Endodermal cell (in vitro differentiated cells): ENCODE results near the gene TARDBP. TPM values are rescaled to one million over a fixed set of nuclear protein-coding genes. Genes with fewer than 3 reads are reported as not detected.
"Not testable (repeated sequence)": the region's sequence is repeated elsewhere in the genome, so short reads cannot be mapped to it uniquely, and the experiment has no call there.

Source experiments
- DNase-seq: peaks from one replicate; pipeline ENCODE4 v3.0.0-alpha.2; 2017
- H3K27ac ChIP-seq: 2 replicates; pipeline ENCODE4 v1.5.1; 2013; ENCODE audit warnings: mild to moderate bottlenecking, low read depth, low read length, moderate library complexity
- H3K27me3 ChIP-seq: 2 replicates; pipeline ENCODE4 v1.6.1; 2013; ENCODE audit warnings: mild to moderate bottlenecking, low read length, moderate library complexity; ENCODE audit not compliant: insufficient read depth, control insufficient read depth, poor library complexity, severe bottlenecking
- H3K36me3 ChIP-seq: 2 replicates; pipeline ENCODE4 v1.7.0; 2013; ENCODE audit warnings: mild to moderate bottlenecking, low read length, moderate library complexity; ENCODE audit not compliant: control insufficient read depth, insufficient read depth
- H3K4me1 ChIP-seq: one replicate; pipeline ENCODE4 v1.7.0; 2013; ENCODE audit warnings: low read length; ENCODE audit not compliant: control insufficient read depth, insufficient read depth
- H3K4me3 ChIP-seq: 2 replicates; pipeline ENCODE4 v1.5.1; 2013; ENCODE audit warnings: mild to moderate bottlenecking, low read length, moderate library complexity
- H3K9ac ChIP-seq: 2 replicates; pipeline ENCODE4 v1.6.1; 2013; ENCODE audit warnings: mild to moderate bottlenecking, low read length, moderate library complexity; ENCODE audit not compliant: poor library complexity, severe bottlenecking; ENCODE audit errors: extremely low read depth
- H3K9me3 ChIP-seq: 2 replicates; pipeline ENCODE4 v1.6.1; 2013; ENCODE audit warnings: mild to moderate bottlenecking, low read length, moderate library complexity; ENCODE audit not compliant: control insufficient read depth
- H3K27ac Mint-ChIP-seq: 2 replicates; pipeline ENCODE4 v1.8.0; 2020; ENCODE audit warnings: mixed read lengths
- H3K27me3 Mint-ChIP-seq: 2 replicates; pipeline ENCODE4 v1.8.0; 2021; ENCODE audit warnings: mild to moderate bottlenecking, mixed read lengths; ENCODE audit not compliant: insufficient read depth
- H3K36me3 Mint-ChIP-seq: 2 replicates; pipeline ENCODE4 v1.8.0; 2020; ENCODE audit warnings: low read depth, mixed read lengths
- H3K4me1 Mint-ChIP-seq: 2 replicates; pipeline ENCODE4 v1.8.0; 2020; ENCODE audit warnings: mixed read lengths
- H3K4me3 Mint-ChIP-seq: 2 replicates; pipeline ENCODE4 v1.8.0; 2020; ENCODE audit warnings: mild to moderate bottlenecking, moderate library complexity, mixed read lengths
- H3K9me3 Mint-ChIP-seq: 2 replicates; pipeline ENCODE4 v1.8.0; 2020; ENCODE audit warnings: mild to moderate bottlenecking, mixed read lengths
- WGBS, 2 experiments: methylation state at CpG; one replicate each; pipeline versions ENCODE4 v1.1.5 to v1.1.7; 2013; ENCODE audit warnings: missing lambda C conversion rate in 2 of 2, mixed read lengths in 1 of 2; ENCODE audit not compliant: insufficient coverage in 1 of 2, insufficient read length in 1 of 2; 5-methylcytosine and 5-hydroxymethylcytosine counted together
- total RNA-seq, 2 donors: library from RNA; stranded (reverse); fragmentation: NEBNext Ultra II Directional in 1 of 2; extraction: Animal tissue kit (Norgen Biotek cat#: 25700) in 1 of 2; gene quantifications; 2 replicates in 1 of 2; 3 replicates in 1 of 2; pipeline ENCODE4 v1.2.1, GENCODE V29; 2021
- TF ChIP-seq, protein P1 (sequence below): fragments of 200-600 bp; sonication (generic); conservative IDR thresholded peaks from 2 replicates; pipeline ENCODE4 v1.5.0; 2021; ENCODE audit warnings: antibody characterized with exemption, mild to moderate bottlenecking

Gene TARDBP
- total RNA-seq, 2 donors from 2014 or later: 203 to 216 TPM

DNA sequence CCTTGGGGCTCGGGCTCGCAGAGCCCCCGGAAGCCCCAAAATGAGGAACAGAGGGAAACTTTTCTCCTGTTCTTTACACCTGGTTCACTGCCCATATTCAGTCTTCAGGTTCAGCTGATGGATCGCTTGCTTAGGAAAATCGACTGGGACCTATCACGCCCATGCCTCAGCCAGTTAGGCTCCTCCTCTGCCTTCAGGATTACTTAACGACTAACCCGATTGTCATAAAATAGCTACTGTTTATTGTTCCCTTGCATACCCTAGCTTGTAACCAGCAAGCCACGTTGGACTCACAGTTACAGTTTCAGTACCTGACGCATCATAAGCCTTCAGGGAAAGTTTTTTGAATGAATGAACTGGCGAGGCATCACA, 692 bp downstream of the TARDBP start:
- Mint-ChIP-seq H3K27me3 (no peaks in the 10 kb centered on the region), H3K36me3 (peaks cover 40% of the 10 kb centered on the region), H3K9me3 (no peaks in the 10 kb centered on the region), H3K4me1 (peaks cover 12% of the 10 kb centered on the region), H3K27ac (peak overlapping the region; percentile 90), H3K4me3 (peak overlapping the region; percentile 82)
- no peak for DNase-seq
- Histone ChIP-seq H3K36me3 (peaks cover 41% of the 10 kb centered on the region), H3K4me3 (peak overlapping the region; percentile 88), H3K9ac (peak overlapping the region; percentile 100), H3K4me1 (no peaks in the 10 kb centered on the region), H3K27ac (no peak overlapping the region), H3K27me3 (no peaks in the 10 kb centered on the region), H3K9me3 (no peaks in the 10 kb centered on the region)
- 3 to 5% methylated on average over 10 to 11 of the region's 11 CpGs for WGBS, 2 experiments
- TF ChIP-seq, protein P1, sequence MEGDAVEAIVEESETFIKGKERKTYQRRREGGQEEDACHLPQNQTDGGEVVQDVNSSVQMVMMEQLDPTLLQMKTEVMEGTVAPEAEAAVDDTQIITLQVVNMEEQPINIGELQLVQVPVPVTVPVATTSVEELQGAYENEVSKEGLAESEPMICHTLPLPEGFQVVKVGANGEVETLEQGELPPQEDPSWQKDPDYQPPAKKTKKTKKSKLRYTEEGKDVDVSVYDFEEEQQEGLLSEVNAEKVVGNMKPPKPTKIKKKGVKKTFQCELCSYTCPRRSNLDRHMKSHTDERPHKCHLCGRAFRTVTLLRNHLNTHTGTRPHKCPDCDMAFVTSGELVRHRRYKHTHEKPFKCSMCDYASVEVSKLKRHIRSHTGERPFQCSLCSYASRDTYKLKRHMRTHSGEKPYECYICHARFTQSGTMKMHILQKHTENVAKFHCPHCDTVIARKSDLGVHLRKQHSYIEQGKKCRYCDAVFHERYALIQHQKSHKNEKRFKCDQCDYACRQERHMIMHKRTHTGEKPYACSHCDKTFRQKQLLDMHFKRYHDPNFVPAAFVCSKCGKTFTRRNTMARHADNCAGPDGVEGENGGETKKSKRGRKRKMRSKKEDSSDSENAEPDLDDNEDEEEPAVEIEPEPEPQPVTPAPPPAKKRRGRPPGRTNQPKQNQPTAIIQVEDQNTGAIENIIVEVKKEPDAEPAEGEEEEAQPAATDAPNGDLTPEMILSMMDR: no peak

DNA sequence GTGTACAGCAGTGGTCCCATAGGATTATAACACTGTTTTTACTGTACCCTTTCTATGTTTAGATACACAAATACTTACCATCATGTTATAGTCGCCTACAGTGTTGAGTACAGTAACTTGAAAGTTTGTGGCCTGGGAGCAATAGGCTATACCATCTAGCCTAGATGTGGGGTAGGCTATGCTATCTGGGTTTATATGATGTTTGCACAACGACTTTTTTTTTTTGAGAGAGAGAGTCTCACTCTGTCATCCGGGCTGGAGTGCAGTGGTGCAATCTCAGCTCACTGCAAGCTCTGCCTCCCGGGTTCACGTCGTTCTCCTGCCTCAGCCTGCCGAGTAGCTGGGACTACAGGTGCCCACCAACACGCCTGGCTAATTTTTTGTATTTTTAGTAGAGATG, 6.9 kb downstream of the TARDBP start:
- H3K9me3 ChIP-seq, H3K4me3 ChIP-seq, H3K4me1 ChIP-seq, DNase-seq, H3K9me3 Mint-ChIP-seq, H3K27me3 ChIP-seq, H3K27ac ChIP-seq, H3K27me3 Mint-ChIP-seq, H3K27ac Mint-ChIP-seq, H3K9ac ChIP-seq, H3K4me3 Mint-ChIP-seq: not testable (repeated sequence)
- WGBS, 2 experiments: 97 to 100% methylated on average over 1 to 8 of the region's 8 CpGs
- Mint-ChIP-seq H3K4me1 (peaks cover 27% of the 10 kb centered on the region), H3K36me3 (peaks cover 89% of the 10 kb centered on the region)
- peaks cover 88% of the 10 kb centered on the region for H3K36me3 ChIP-seq

DNA sequence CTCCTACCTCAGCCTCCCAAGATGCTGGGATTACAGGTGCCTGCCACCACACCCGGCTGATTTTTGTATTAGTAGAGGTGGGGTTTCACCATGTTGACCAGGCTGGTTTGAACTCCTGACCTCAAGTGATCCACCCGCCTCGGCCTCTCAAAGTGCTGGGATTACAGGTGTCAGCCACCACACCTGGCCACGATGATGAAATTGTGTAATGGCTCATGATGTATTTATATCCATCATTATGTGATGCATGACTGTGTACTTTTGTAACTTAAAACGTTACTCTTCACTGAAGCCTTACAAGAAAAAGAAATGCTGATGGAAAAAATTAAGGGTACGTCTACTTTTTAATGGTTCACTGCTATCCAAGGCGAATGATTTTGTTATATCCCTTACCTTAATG, 7.5 kb downstream of the TARDBP start:
- WGBS, 2 experiments: 96 to 98% methylated on average over 4 to 7 of the region's 7 CpGs
- Mint-ChIP-seq H3K4me1 (peaks cover 29% of the 10 kb centered on the region), H3K27me3 (no peaks in the 10 kb centered on the region), H3K27ac (no peak overlapping the region), H3K4me3 (no peak overlapping the region), H3K9me3 (no peaks in the 10 kb centered on the region), H3K36me3 (peaks cover 89% of the 10 kb centered on the region)
- Histone ChIP-seq H3K27me3 (no peaks in the 10 kb centered on the region), H3K27ac (no peak overlapping the region), H3K4me3 (no peak overlapping the region), H3K9me3 (no peaks in the 10 kb centered on the region), H3K4me1 (peaks cover 3% of the 10 kb centered on the region), H3K9ac (no peak overlapping the region), H3K36me3 (peaks cover 88% of the 10 kb centered on the region)
- no peak for DNase-seq
- TF ChIP-seq, protein P1: no peak

DNA sequence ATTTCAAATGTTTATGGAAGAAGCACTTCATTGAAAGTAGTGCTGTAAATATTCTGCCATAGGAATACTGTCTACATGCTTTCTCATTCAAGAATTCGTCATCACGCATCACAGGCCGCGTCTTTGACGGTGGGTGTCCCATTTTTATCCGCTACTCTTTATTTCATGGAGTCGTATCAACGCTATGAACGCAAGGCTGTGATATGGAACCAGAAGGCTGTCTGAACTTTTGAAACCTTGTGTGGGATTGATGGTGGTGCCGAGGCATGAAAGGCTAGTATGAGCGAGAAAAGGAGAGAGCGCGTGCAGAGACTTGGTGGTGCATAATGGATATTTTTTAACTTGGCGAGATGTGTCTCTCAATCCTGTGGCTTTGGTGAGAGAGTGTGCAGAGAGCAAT, 10.7 kb downstream of the TARDBP start:
- Mint-ChIP-seq H3K36me3 (peaks cover 96% of the 10 kb centered on the region), H3K9me3 (no peaks in the 10 kb centered on the region), H3K27ac (no peak overlapping the region), H3K4me1 (peaks cover 29% of the 10 kb centered on the region), H3K27me3 (no peaks in the 10 kb centered on the region), H3K4me3 (no peak overlapping the region)
- Histone ChIP-seq H3K4me3 (no peak overlapping the region), H3K9me3 (no peaks in the 10 kb centered on the region), H3K36me3 (peaks cover 95% of the 10 kb centered on the region), H3K27me3 (no peaks in the 10 kb centered on the region), H3K27ac (no peak overlapping the region), H3K9ac (no peak overlapping the region), H3K4me1 (peaks cover 3% of the 10 kb centered on the region)
- DNase-seq: no peak
- TF ChIP-seq, protein P1: no peak
- WGBS, 2 experiments: 98 to 99% methylated on average over 14 of the region's 14 CpGs
